ENCODE data around the gene MGST2.

DNA sequence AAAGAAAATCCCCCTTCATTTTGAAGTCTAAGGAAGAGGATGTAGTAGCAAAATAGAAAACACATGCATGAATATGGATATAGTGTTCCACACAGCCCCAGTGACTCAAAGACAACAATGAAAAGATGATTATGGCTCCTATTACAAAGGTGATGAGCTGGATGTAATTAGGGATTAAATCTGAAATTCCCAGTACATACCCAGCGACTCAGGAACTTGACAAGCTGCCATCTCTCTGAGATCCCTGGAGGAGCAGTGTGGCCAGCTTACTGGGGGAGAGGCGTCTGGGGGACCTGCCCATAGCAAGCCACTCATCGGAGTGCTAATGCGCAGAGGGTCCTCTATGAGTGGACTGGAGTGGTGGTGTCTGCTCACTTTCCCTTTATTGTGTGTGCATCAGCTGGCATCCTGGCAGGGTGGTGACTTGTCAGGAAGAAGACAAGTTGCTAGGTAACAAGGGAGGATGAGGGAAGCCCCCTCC is 42.7 kb upstream of the MGST2 start:
- TF ChIP-seq EZH2 (IDR thresholded peaks at IDR 0.05): no peak
- no peak for TF ChIP-seq POLR2AphosphoS5 (IDR thresholded peaks at IDR 0.05; ENCODE audit: borderline replicate concordance, low read depth, low read length)
